Thyroid gland (tissue), 4 donors: ENCODE results near the gene LGR4. TPM values are rescaled to one million over a fixed set of nuclear protein-coding genes. Genes with fewer than 3 reads are reported as not detected.

Experiments used
- DNase-seq, 2 donors: peaks; one replicate each; pipeline ENCODE4 v3.0.0-alpha.2; 2019
- H3K27ac ChIP-seq, 3 donors: fragments of 200-600 bp; sonication (generic); 1 replicate in 2 of 3; 2 replicates in 1 of 3; pipeline ENCODE4 v1.5.1; 2016 to 2019; ENCODE audit warnings: mild to moderate bottlenecking in 1 of 3, moderate library complexity in 1 of 3
- H3K27me3 ChIP-seq: fragments of 200-600 bp; sonication (generic); one replicate; pipeline ENCODE4 v1.5.1; 2019
- H3K36me3 ChIP-seq, 2 donors: fragments of 200-600 bp; sonication (generic); one replicate each; pipeline ENCODE4 v1.5.1; 2016 to 2019
- H3K4me1 ChIP-seq, 2 donors: fragments of 200-600 bp; sonication (generic); one replicate each; pipeline ENCODE4 v1.5.1; 2017 to 2019
- H3K4me3 ChIP-seq, 3 donors: fragments of 200-600 bp; sonication (generic); replicated peaks in 1 of 3; 1 replicate in 2 of 3; 2 replicates in 1 of 3; pipeline ENCODE4 v1.5.1; 2016; ENCODE audit warnings: mild to moderate bottlenecking in 1 of 3
- H3K9me3 ChIP-seq: fragments of 200-600 bp; sonication (generic); one replicate; pipeline ENCODE4 v1.5.1; 2017
- POLR2A ChIP-seq, 2 donors: fragments of 450-650 bp; IDR thresholded peaks; one replicate each; pipeline ENCODE4 v1.6.1; 2017; ENCODE audit warnings: antibody characterized with exemption in 2 of 2, mild to moderate bottlenecking in 2 of 2, moderate library complexity in 1 of 2
- WGBS, 2 donors: methylation state at CpG; one replicate each; pipeline ENCODE4 v1.1.5; 2017; 5-methylcytosine and 5-hydroxymethylcytosine counted together
- intact Hi-C: fragments of 100-400 bp; cut with DNase I; formaldehyde crosslinking; loops from one replicate; pipeline ENCODE4 v1.15.1; 2023
- total RNA-seq, 4 donors: library from RNA; depleted of rRNA; stranded (reverse); fragments of >200 nt; gene quantifications; one replicate each; pipeline ENCODE4 v1.2.3, GENCODE V29; 2016
- TF ChIP-seq, protein P1 (sequence below), 6 experiments: fragments of 200-600 bp in 3 of 6; fragments of 450-650 bp in 3 of 6; sonication (generic) in 3 of 6; IDR thresholded peaks; one replicate each; pipeline ENCODE4 v1.5.1; 2016 to 2019; ENCODE audit warnings: antibody characterized with exemption in 6 of 6, mild to moderate bottlenecking in 2 of 6, inconsistent platforms in 1 of 6, moderate library complexity in 1 of 6

The LGR4 gene
- total RNA-seq, 4 donors from 2014 or later: 40.8 to 62.1 (median 50.2) TPM

DNA sequence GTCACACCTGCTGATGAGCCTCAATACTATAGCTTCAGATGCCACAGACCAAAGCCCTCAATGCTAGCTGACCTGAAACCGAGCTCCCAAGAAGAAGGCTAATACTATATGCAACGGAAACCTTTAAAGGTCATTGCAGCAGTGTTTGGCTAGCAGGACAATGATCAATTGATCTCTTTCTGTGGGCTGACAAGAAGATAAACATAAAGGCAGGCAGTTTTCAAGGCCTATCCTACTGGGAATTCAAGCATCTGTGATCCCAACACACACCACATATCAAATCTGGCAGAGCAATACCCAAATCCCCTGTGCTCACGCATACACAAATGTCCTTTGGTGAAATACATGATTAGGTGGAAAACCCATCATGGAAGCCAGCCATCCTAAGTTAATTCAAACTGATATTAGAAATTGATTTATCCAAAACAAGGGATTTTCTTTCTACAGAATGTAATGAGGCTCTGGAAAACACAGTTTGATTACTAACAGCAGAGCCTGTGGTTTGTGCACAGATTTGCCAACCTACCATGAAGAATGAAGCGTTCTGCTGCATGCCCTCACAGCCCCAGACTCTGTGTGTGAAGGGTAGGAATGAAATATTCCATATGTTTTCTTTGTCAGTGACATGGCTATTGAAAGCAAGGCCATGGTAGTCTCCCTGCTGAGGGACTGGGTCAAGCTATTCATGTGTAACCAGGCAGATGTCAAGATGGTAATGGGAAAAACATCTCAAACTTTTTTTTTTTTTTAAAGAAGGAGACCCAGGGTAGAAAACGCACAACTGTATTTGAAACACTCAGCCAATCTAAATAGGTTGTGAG is 12.2 kb downstream of the LGR4 start:
- Histone ChIP-seq H3K4me1 (peaks cover 17 to 36% of the 10 kb centered on the region in 2 donors), H3K36me3 (no peaks in the 10 kb centered on the region), H3K9me3 (no peaks in the 10 kb centered on the region), H3K4me3 (no peak overlapping the region), H3K27ac (no peak overlapping the region), H3K27me3 (no peaks in the 10 kb centered on the region)
- DNase-seq: no peak
- TF ChIP-seq POLR2A (IDR thresholded peaks at IDR 0.05): no peak
- TF ChIP-seq, protein P1, sequence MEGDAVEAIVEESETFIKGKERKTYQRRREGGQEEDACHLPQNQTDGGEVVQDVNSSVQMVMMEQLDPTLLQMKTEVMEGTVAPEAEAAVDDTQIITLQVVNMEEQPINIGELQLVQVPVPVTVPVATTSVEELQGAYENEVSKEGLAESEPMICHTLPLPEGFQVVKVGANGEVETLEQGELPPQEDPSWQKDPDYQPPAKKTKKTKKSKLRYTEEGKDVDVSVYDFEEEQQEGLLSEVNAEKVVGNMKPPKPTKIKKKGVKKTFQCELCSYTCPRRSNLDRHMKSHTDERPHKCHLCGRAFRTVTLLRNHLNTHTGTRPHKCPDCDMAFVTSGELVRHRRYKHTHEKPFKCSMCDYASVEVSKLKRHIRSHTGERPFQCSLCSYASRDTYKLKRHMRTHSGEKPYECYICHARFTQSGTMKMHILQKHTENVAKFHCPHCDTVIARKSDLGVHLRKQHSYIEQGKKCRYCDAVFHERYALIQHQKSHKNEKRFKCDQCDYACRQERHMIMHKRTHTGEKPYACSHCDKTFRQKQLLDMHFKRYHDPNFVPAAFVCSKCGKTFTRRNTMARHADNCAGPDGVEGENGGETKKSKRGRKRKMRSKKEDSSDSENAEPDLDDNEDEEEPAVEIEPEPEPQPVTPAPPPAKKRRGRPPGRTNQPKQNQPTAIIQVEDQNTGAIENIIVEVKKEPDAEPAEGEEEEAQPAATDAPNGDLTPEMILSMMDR (IDR thresholded peaks at IDR 0.05): no peak
- 86 to 94% methylated on average over 5 of the region's 5 CpGs for WGBS, 2 donors
- intact Hi-C loops: no loop called here

DNA sequence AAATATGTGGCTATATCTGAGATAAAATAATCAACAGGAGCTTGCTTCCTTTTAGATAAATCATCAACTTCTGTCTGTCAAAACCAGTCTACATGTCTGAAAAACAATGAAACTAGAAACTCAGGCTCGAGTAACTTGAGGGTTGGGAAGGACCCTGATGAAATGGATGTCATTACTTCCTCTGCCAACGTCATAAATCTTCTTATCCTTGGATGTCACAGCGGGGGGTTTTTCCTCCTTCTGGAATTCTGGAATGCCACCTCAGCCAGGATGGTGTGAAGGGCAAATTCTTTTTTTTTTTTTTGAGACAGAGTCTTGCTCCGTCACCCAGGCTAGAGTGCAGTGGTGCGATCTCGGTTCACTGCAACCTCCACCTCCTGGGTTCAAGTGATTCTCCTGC is 13.4 kb downstream of the LGR4 start:
- Histone ChIP-seq H3K27me3 (no peaks in the 10 kb centered on the region), H3K4me1 (peaks cover 9 to 26% of the 10 kb centered on the region in 2 donors), H3K36me3 (no peaks in the 10 kb centered on the region), H3K4me3 (no peak overlapping the region), H3K27ac (no peak overlapping the region), H3K9me3 (no peaks in the 10 kb centered on the region)
- TF ChIP-seq POLR2A (IDR thresholded peaks at IDR 0.05): no peak
- TF ChIP-seq, protein P1 (IDR thresholded peaks at IDR 0.05): no peak
- WGBS, 2 donors: 89 to 93% methylated on average over 6 of the region's 6 CpGs
- DNase-seq: no peak
- intact Hi-C loops: no loop called here

DNA sequence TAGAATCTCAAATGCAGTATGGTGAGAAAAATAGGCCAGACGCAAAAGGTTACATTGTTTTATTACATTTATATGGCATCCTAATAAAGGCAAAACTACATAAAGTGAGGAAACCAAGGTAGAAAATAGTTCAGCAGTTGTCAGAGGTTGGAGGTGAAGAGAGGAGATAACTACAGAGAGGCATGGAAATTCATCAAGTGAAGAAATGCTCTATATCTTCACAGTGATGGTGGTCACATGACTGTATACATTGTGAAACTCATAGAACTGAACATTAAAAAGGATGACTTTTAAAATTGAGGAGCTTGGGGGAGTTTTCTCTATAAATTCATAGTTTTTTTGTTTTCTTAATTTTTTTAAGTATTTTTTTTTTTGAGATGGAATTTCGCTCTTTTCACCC is 14.4 kb downstream of the LGR4 start:
- Histone ChIP-seq H3K27me3 (no peaks in the 10 kb centered on the region), H3K4me3 (no peak overlapping the region), H3K27ac (no peak overlapping the region), H3K9me3 (no peaks in the 10 kb centered on the region), H3K36me3 (no peaks in the 10 kb centered on the region), H3K4me1 (peaks cover 0 to 15% of the 10 kb centered on the region in 2 donors)
- TF ChIP-seq, protein P1 (IDR thresholded peaks at IDR 0.05): no peak
- no peak for TF ChIP-seq POLR2A (IDR thresholded peaks at IDR 0.05)
- no peak for DNase-seq
- 97 to 99% methylated on average over 2 of the region's 2 CpGs for WGBS, 2 donors
- intact Hi-C loops: no loop called here

DNA sequence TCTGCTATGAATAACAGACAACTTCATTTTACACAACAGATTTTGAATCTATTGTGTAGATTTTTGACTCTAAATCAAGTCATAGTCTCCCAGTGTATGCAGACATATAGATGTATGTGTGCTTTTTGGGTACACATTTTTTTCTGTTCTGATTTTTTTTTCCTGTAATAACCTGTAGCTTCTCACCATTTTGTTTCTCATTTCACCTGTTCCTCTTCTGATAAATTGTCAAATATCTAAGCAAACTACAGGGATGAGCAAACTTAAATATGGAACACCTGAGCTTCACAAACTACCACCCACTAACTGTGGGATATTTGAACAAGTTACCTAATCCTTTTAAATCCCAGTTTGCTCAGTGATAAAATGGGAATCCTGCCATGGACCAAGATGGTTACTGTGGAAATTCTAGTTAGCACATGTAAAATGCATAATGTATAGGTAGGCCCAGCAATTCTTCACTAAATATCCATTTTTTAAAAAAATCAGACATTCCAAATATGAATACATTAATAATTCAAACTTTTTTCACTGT is 15.7 kb downstream of the LGR4 start:
- no peak for DNase-seq
- Histone ChIP-seq H3K4me1 (peaks cover 2 to 17% of the 10 kb centered on the region in 2 donors), H3K36me3 (no peaks in the 10 kb centered on the region), H3K27ac (no peak overlapping the region), H3K9me3 (no peaks in the 10 kb centered on the region), H3K4me3 (no peak overlapping the region), H3K27me3 (no peaks in the 10 kb centered on the region)
- intact Hi-C loops: no loop called here
- no peak for TF ChIP-seq POLR2A (IDR thresholded peaks at IDR 0.05)
- TF ChIP-seq, protein P1 (IDR thresholded peaks at IDR 0.05): no peak

DNA sequence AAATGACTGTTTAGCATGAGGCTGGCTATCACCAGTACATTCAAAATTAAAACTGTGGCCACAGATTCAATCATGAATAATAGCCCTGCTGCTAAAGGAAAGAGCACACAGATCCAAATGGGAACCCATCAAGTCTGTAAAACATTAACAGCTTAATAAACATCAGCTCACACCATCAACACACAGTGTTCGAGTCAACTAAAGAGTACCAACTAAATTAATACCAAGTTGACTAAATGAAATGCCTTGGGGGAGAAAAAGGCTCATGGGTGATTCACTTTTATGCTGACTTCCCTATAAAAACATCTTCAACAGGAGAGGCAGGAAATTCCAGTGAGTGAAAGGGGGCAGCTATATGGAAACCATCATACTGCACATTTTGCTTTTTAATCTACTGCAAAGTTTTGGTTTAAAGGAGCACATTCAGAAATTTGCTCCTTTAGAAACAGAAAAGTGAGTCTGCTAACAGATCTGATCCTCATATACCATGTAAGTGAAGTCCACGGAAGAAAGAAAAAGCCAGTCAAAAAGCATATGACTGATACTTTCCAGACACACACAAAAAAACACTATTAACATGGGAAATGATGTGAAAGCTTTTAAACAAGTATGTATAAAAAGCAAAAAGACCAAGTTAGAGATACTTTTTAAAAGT is 16.3 kb downstream of the LGR4 start:
- no peak for TF ChIP-seq POLR2A (IDR thresholded peaks at IDR 0.05)
- TF ChIP-seq, protein P1 (IDR thresholded peaks at IDR 0.05): no peak
- no peak for DNase-seq
- no peak overlapping the region for H3K27ac ChIP-seq
- H3K4me3 ChIP-seq: no peak overlapping the region
- no peaks in the 10 kb centered on the region for H3K27me3 ChIP-seq
- H3K9me3 ChIP-seq: no peaks in the 10 kb centered on the region
- intact Hi-C loops: no loop called here
- peaks cover 8 to 23% of the 10 kb centered on the region in 2 donors for H3K4me1 ChIP-seq
- WGBS, 2 donors: 56 to 64% methylated on average over 2 of the region's 2 CpGs
- H3K36me3 ChIP-seq: no peaks in the 10 kb centered on the region
